ENCODE data around the gene DGKK. TPM values are rescaled to one million over a fixed set of nuclear protein-coding genes. Genes with fewer than 3 reads are reported as not detected.

DGKK gene
- total and polyA plus RNA-seq, 2 donors (not counting 1 experiment from before 2014, with no cell fraction given) = 0.01 TPM; not detected in 1

GRCh38 chrX:50452782-50453181 lies 17.8 kb downstream of the DGKK start:
- Histone ChIP-seq H2AFZ (ENCODE audit: insufficient read depth, low read depth, low read length, poor library complexity, severe bottlenecking) (no peak overlapping the region), H3K9ac (ENCODE audit: low read length) (no peak overlapping the region), H3K27me3 (replicated peaks in 1 of 4; ENCODE audit: control extremely low read depth in 1 of 4, control insufficient read depth in 3 of 4, insufficient read depth in 4 of 4, low read length in 3 of 4) (peaks cover 0 to 6% (median 0%) of the 10 kb centered on the region in 4 experiments), H3K4me3 (ENCODE audit: control extremely low read depth in 1 of 5, extremely low read depth in 1 of 5, insufficient read depth in 1 of 5, low read depth in 2 of 5, low read length in 4 of 5) (no peak overlapping the region), H3K4me2 (replicated peaks; ENCODE audit: low read depth, low read length, poor library complexity, severe bottlenecking) (no peak overlapping the region), H3K27ac (ENCODE audit: low read length in 2 of 2) (no peak overlapping the region), H3K9me3 (ENCODE audit: control extremely low read depth in 1 of 3, control insufficient read depth in 2 of 3, insufficient read depth in 1 of 3, low read length in 2 of 3) (no peaks in the 10 kb centered on the region), H4K20me1 (ENCODE audit: control insufficient read depth, insufficient read depth, low read length, poor library complexity, severe bottlenecking) (no peaks in the 10 kb centered on the region), H3K79me2 (ENCODE audit: control insufficient read depth, insufficient read depth, low read length) (no peaks in the 10 kb centered on the region), H3K4me1 (ENCODE audit: control insufficient read depth in 2 of 2, insufficient read depth in 2 of 2, low read length in 2 of 2) (no peaks in the 10 kb centered on the region), H3K36me3 (replicated peaks in 1 of 2; ENCODE audit: control extremely low read depth in 1 of 2, control insufficient read depth in 1 of 2, extremely low read depth in 1 of 2, insufficient read depth in 2 of 2, low read length in 1 of 2) (no peaks in the 10 kb centered on the region)
- TF ChIP-seq CTCF (IDR thresholded peaks at IDR 0.05) = no peak
- no peak for TF ChIP-seq EZH2 (IDR thresholded peaks at IDR 0.05; ENCODE audit: borderline replicate concordance, insufficient read depth, low read depth, low read length, poor library complexity, severe bottlenecking)
- H3K4me1 Mint-ChIP-seq = no peaks in the 10 kb centered on the region
- intact Hi-C loops (cut with micrococcal nuclease) = no loop called here
- ChIA-PET POLR2A (no interaction called here), CTCF (no interaction called here)
- ATAC-seq (ENCODE audit: low read depth) (no peak), DNase-seq (no peak)
- no peaks in the 10 kb centered on the region for H3K27me3 Mint-ChIP-seq
- no peaks in the 10 kb centered on the region for H3K9me3 Mint-ChIP-seq (ENCODE audit: insufficient read depth)
- H3K27ac Mint-ChIP-seq = no peak overlapping the region
- H3K4me3 Mint-ChIP-seq = no peak overlapping the region

GRCh38 chrX:50450324-50450723 lies 20.3 kb downstream of the DGKK start:
- WGBS (ENCODE audit: insufficient coverage) = no CpG with 5 or more reads among the region's 1 CpG
- Mint-ChIP-seq H3K4me1 (no peaks in the 10 kb centered on the region), H3K4me3 (no peak overlapping the region), H3K27ac (no peak overlapping the region), H3K27me3 (peaks cover 3% of the 10 kb centered on the region), H3K9me3 (ENCODE audit: insufficient read depth) (no peaks in the 10 kb centered on the region)
- no peaks in the 10 kb centered on the region for H3K4me1 ChIP-seq (ENCODE audit: control insufficient read depth in 2 of 2, insufficient read depth in 2 of 2, low read length in 2 of 2)
- no peak overlapping the region for H3K4me3 ChIP-seq (ENCODE audit: control extremely low read depth in 1 of 5, extremely low read depth in 1 of 5, insufficient read depth in 1 of 5, low read depth in 2 of 5, low read length in 4 of 5)
- no peak overlapping the region for H2AFZ ChIP-seq (ENCODE audit: insufficient read depth, low read depth, low read length, poor library complexity, severe bottlenecking)
- H3K36me3 ChIP-seq (replicated peaks in 1 of 2; ENCODE audit: control extremely low read depth in 1 of 2, control insufficient read depth in 1 of 2, extremely low read depth in 1 of 2, insufficient read depth in 2 of 2, low read length in 1 of 2) = no peaks in the 10 kb centered on the region
- no peak overlapping the region for H3K9ac ChIP-seq (ENCODE audit: low read length)
- ChIA-PET CTCF (no interaction called here), POLR2A (no interaction called here)
- DNase-seq = no peak
- peaks cover 0 to 6% (median 0%) of the 10 kb centered on the region in 4 experiments for H3K27me3 ChIP-seq (replicated peaks in 1 of 4; ENCODE audit: control extremely low read depth in 1 of 4, control insufficient read depth in 3 of 4, insufficient read depth in 4 of 4, low read length in 3 of 4)
- no peaks in the 10 kb centered on the region for H3K9me3 ChIP-seq (ENCODE audit: control extremely low read depth in 1 of 3, control insufficient read depth in 2 of 3, insufficient read depth in 1 of 3, low read length in 2 of 3)
- no peaks in the 10 kb centered on the region for H4K20me1 ChIP-seq (ENCODE audit: control insufficient read depth, insufficient read depth, low read length, poor library complexity, severe bottlenecking)
- no peak overlapping the region for H3K27ac ChIP-seq (ENCODE audit: low read length in 2 of 2)
- intact Hi-C loops (cut with micrococcal nuclease) = no loop called here
- no peaks in the 10 kb centered on the region for H3K79me2 ChIP-seq (ENCODE audit: control insufficient read depth, insufficient read depth, low read length)
- no peak for TF ChIP-seq EZH2 (IDR thresholded peaks at IDR 0.05; ENCODE audit: borderline replicate concordance, insufficient read depth, low read depth, low read length, poor library complexity, severe bottlenecking)
- TF ChIP-seq CTCF (IDR thresholded peaks at IDR 0.05) = no peak
- ATAC-seq (ENCODE audit: low read depth) = no peak
- no peak overlapping the region for H3K4me2 ChIP-seq (replicated peaks; ENCODE audit: low read depth, low read length, poor library complexity, severe bottlenecking)
